Measurements from ENCODE around the gene TFEB. TPM values are rescaled to one million over a fixed set of nuclear protein-coding genes. Genes with fewer than 3 reads are reported as not detected.

Gene TFEB
- total and polyA plus RNA-seq, 7 donors: 16.1 to 65.2 (median 40.9) TPM

GRCh38 chr6:41728954-41729353 is 6.5 kb downstream of the TFEB start:
- TF ChIP-seq CTCF (IDR thresholded peaks at IDR 0.05): no peak
- Histone ChIP-seq H3K27me3 (ENCODE audit: insufficient read depth in 3 of 3, low read length in 2 of 3) (no peaks in the 10 kb centered on the region), H3K36me3 (ENCODE audit: insufficient read depth in 1 of 2, low read depth in 1 of 2) (peaks cover 0 to 6% of the 10 kb centered on the region in 2 donors), H3K4me3 (peak overlapping the region; percentile 88), H3K27ac (peak overlapping the region; percentile 79), H3K9me3 (no peaks in the 10 kb centered on the region), H3K4me1 (peaks cover 91% of the 10 kb centered on the region)
- WGBS, 3 donors: 61 to 86% (median 64%) methylated on average over 7 of the region's 7 CpGs
- ATAC-seq: no peak
- intact Hi-C loops (cut with DNase I): no loop called here
- peak in 1 of 2 donors; percentile 32 for DNase-seq

GRCh38 chr6:41728073-41728936 is 7.1 kb downstream of the TFEB start:
- intact Hi-C loops (cut with DNase I): no loop called here
- Histone ChIP-seq H3K4me3 (peak overlapping the region; percentile 88), H3K4me1 (peaks cover 97% of the 10 kb centered on the region), H3K9me3 (no peaks in the 10 kb centered on the region), H3K36me3 (ENCODE audit: insufficient read depth in 1 of 2, low read depth in 1 of 2) (peaks cover 0 to 6% of the 10 kb centered on the region in 2 donors), H3K27ac (peak overlapping the region; percentile 79), H3K27me3 (ENCODE audit: insufficient read depth in 3 of 3, low read length in 2 of 3) (no peaks in the 10 kb centered on the region)
- TF ChIP-seq CTCF (IDR thresholded peaks at IDR 0.05): no peak
- peak in 1 of 2 donors; percentile 89 for DNase-seq
- 28 to 43% (median 29%) methylated on average over 19 of the region's 19 CpGs for WGBS, 3 donors
- ATAC-seq: peak; percentile 57 to 71 (median 68)

GRCh38 chr6:41727705-41728072 is 7.7 kb downstream of the TFEB start:
- 30 to 58% (median 32%) methylated on average over 3 of the region's 3 CpGs for WGBS, 3 donors
- intact Hi-C loops (cut with DNase I): no loop called here
- no peaks in the 10 kb centered on the region for H3K27me3 ChIP-seq (ENCODE audit: insufficient read depth in 3 of 3, low read length in 2 of 3)
- peaks cover 0 to 6% of the 10 kb centered on the region in 2 donors for H3K36me3 ChIP-seq (ENCODE audit: insufficient read depth in 1 of 2, low read depth in 1 of 2)
- DNase-seq (no peak), ATAC-seq (no peak)
- H3K27ac ChIP-seq: peak overlapping the region; percentile 79
- peaks cover 99% of the 10 kb centered on the region for H3K4me1 ChIP-seq
- peak overlapping the region; percentile 18 for H3K4me3 ChIP-seq
- no peak for TF ChIP-seq CTCF (IDR thresholded peaks at IDR 0.05)
- H3K9me3 ChIP-seq: no peaks in the 10 kb centered on the region

GRCh38 chr6:41726876-41727275 is 8.5 kb downstream of the TFEB start:
- Histone ChIP-seq H3K27ac (peak overlapping the region; percentile 79), H3K36me3 (ENCODE audit: insufficient read depth in 1 of 2, low read depth in 1 of 2) (peaks cover 0 to 3% of the 10 kb centered on the region in 2 donors), H3K27me3 (ENCODE audit: insufficient read depth in 3 of 3, low read length in 2 of 3) (no peaks in the 10 kb centered on the region), H3K4me1 (peaks cover 99% of the 10 kb centered on the region), H3K9me3 (no peaks in the 10 kb centered on the region), H3K4me3 (no peak overlapping the region)
- ATAC-seq: no peak
- DNase-seq: peak in 1 of 2 donors; percentile 57
- 69 to 81% (median 76%) methylated on average over 7 of the region's 7 CpGs for WGBS, 3 donors
- no peak for TF ChIP-seq CTCF (IDR thresholded peaks at IDR 0.05)
- intact Hi-C loops (cut with DNase I): no loop called here

Measured in psoas muscle (tissue), 8 donors.